ENCODE results near the gene FXYD7. TPM values are rescaled to one million over a fixed set of nuclear protein-coding genes. Genes with fewer than 3 reads are reported as not detected.

Gene FXYD7
- total and polyA plus RNA-seq, 9 of the 15 experiments (the other 6 are each of a cell fraction or from before 2014, with no cell fraction given): 0.10 to 0.80 (median 0.31) TPM; not detected in 3

GRCh38 chr19:35117116-35117515, 25.9 kb upstream of the FXYD7 start:
- BruUV-seq (replicated peaks): no TSS peak
- 10% methylated on average over 8 of the region's 8 CpGs for WGBS (ENCODE audit: insufficient coverage, low coverage, missing lambda C conversion rate)
- ChIA-PET POLR2A (interaction anchor here (0.7 kb wide), 1 partner anchor 25 kb away, joined by 4 read pairs; no protein-coding TSS in a partner anchor), CTCF (ENCODE audit: low intra/inter-chr PET ratio) (no interaction called here)
- peaks cover 0 to 21% of the 10 kb centered on the region in 2 experiments; a peak in 4 of 5 replicates for H3K27me3 ChIP-seq (ENCODE audit: control insufficient read depth in 2 of 2, insufficient read depth in 2 of 2, low read length in 2 of 2)
- H3K9me3 ChIP-seq (replicated peaks; ENCODE audit: control insufficient read depth, insufficient read depth, low read depth, low read length): no peaks in the 10 kb centered on the region
- intact Hi-C loops (cut with micrococcal nuclease) (no loop called here), in situ Hi-C loops (cut with MboI) (no loop called here)
- H3K9ac ChIP-seq (ENCODE audit: insufficient read depth in 1 of 2, low read depth in 2 of 2, low read length in 2 of 2): 0 out of 4 replicates have a peak overlapping the region, but pooled peaks of 1 of the 2 experiments have one; percentile 11
- DNase-seq (ENCODE audit: extremely low read depth in 1 of 4, low spot score in 3 of 4) (no peak), ATAC-seq (no peak), FAIRE-seq (no peak)
- H2AFZ ChIP-seq (ENCODE audit: low read depth, low read length): no peak overlapping the region
- H3K4me3 ChIP-seq: no peak overlapping the region
- H4K20me1 ChIP-seq (replicated peaks; ENCODE audit: control insufficient read depth, insufficient read depth, low read length): no peaks in the 10 kb centered on the region
- H3K4me1 ChIP-seq (replicated peaks in 1 of 2; ENCODE audit: control insufficient read depth in 2 of 2, insufficient read depth in 2 of 2, low read length in 2 of 2): peaks cover 9 to 44% of the 10 kb centered on the region in 2 experiments; a peak in 4 of 5 replicates
- TF ChIP-seq PRPF4 (IDR thresholded peaks at IDR 0.05; ENCODE audit: insufficient read depth, low read depth, low read length, poor library complexity, severe bottlenecking): no peak
- peak; percentile 33; the same call in 1 of the 2 replicates for TF ChIP-seq ATF3 (IDR thresholded peaks at IDR 0.05)
- no peak for TF ChIP-seq ATF3 (CRISPR knock-in tag; conservative IDR thresholded peaks at IDR 0.05)
- H3K79me2 ChIP-seq (ENCODE audit: control insufficient read depth, insufficient read depth, low read length): no peaks in the 10 kb centered on the region
- no peaks in the 10 kb centered on the region for H3K36me3 ChIP-seq (ENCODE audit: control insufficient read depth, insufficient read depth, low read length)
- H3K9me1 ChIP-seq (ENCODE audit: control insufficient read depth, insufficient read depth, low read length): no peaks in the 10 kb centered on the region
- no peak overlapping the region for H3K27ac ChIP-seq (ENCODE audit: extremely low read depth, low read depth, low read length)
- H3K4me2 ChIP-seq (ENCODE audit: insufficient read depth, low read length): no peak overlapping the region

- no peak overlapping the region for H3K27ac ChIP-seq (ENCODE audit: extremely low read depth, low read depth, low read length)
- ATAC-seq (no peak), FAIRE-seq (no peak), DNase-seq (ENCODE audit: extremely low read depth in 1 of 4, low spot score in 3 of 4) (no peak)
- intact Hi-C loops (cut with micrococcal nuclease) (no loop called here), in situ Hi-C loops (cut with MboI) (no loop called here)
- no peaks in the 10 kb centered on the region for H3K9me3 ChIP-seq (replicated peaks; ENCODE audit: control insufficient read depth, insufficient read depth, low read depth, low read length)
- no peak overlapping the region for H3K4me2 ChIP-seq (ENCODE audit: insufficient read depth, low read length)
- no peaks in the 10 kb centered on the region for H3K79me2 ChIP-seq (ENCODE audit: control insufficient read depth, insufficient read depth, low read length)
- WGBS (ENCODE audit: insufficient coverage, low coverage, missing lambda C conversion rate): 46% methylated on average over 11 of the region's 11 CpGs
- H3K4me1 ChIP-seq (replicated peaks in 1 of 2; ENCODE audit: control insufficient read depth in 2 of 2, insufficient read depth in 2 of 2, low read length in 2 of 2): peaks cover 9 to 49% of the 10 kb centered on the region in 2 experiments; a peak in 4 of 5 replicates
- POLR2A ChIA-PET: interaction anchor here (1.0 kb wide), 1 partner anchor 17 kb away, joined by 3 read pairs; the partner anchor contains the start of gene LGI4
- no peak overlapping the region for H3K9ac ChIP-seq (ENCODE audit: insufficient read depth in 1 of 2, low read depth in 2 of 2, low read length in 2 of 2)
- H3K27me3 ChIP-seq (ENCODE audit: control insufficient read depth in 2 of 2, insufficient read depth in 2 of 2, low read length in 2 of 2): peaks cover 0 to 21% of the 10 kb centered on the region in 2 experiments; a peak in 4 of 5 replicates
- H2AFZ ChIP-seq (ENCODE audit: low read depth, low read length): no peak overlapping the region
- no peaks in the 10 kb centered on the region for H3K9me1 ChIP-seq (ENCODE audit: control insufficient read depth, insufficient read depth, low read length)
- H4K20me1 ChIP-seq (replicated peaks; ENCODE audit: control insufficient read depth, insufficient read depth, low read length): no peaks in the 10 kb centered on the region
- CTCF ChIA-PET (ENCODE audit: low intra/inter-chr PET ratio): no interaction called here
- H3K4me3 ChIP-seq: no peak overlapping the region
- H3K36me3 ChIP-seq (ENCODE audit: control insufficient read depth, insufficient read depth, low read length): no peaks in the 10 kb centered on the region
- BruUV-seq (replicated peaks): no TSS peak
- no peak for TF ChIP-seq POLR2B (IDR thresholded peaks at IDR 0.05; ENCODE audit: low read depth, partially characterized antibody)
- no peak for TF ChIP-seq SPI1 (IDR thresholded peaks at IDR 0.05; ENCODE audit: borderline replicate concordance, low read depth, low read length)
- no peak for TF ChIP-seq CLOCK (CRISPR knock-in tag; IDR thresholded peaks at IDR 0.05; ENCODE audit: borderline replicate concordance)
- no peak for TF ChIP-seq ESRRB (CRISPR knock-in tag; IDR thresholded peaks at IDR 0.05; ENCODE audit: borderline replicate concordance)
- no peak for TF ChIP-seq FOXJ2 (tag; IDR thresholded peaks at IDR 0.05)
- TF ChIP-seq ZKSCAN8 (CRISPR knock-in tag; IDR thresholded peaks at IDR 0.05): no peak
- TF ChIP-seq KLF13 (tag; IDR thresholded peaks at IDR 0.05; ENCODE audit: borderline replicate concordance, low read depth): no peak
- no peak for TF ChIP-seq ZNF764 (CRISPR knock-in tag; IDR thresholded peaks at IDR 0.05; ENCODE audit: low read depth)
Observed at GRCh38 chr19:35117799-35118198, 25.3 kb upstream of the FXYD7 start.
